Fibroblast of mammary gland (primary cell): Measurements from ENCODE around the gene COLGALT1.

Source experiments
- DNase-seq: peaks from one replicate; pipeline ENCODE4 v3.0.0-alpha.2; 2010; ENCODE audit warnings: low read depth
- H3K4me3 ChIP-seq: 2 replicates; pipeline ENCODE4 v1.5.1; 2011; ENCODE audit warnings: low read depth, mild to moderate bottlenecking, low read length, moderate library complexity; ENCODE audit not compliant: control insufficient read depth
- CTCF ChIP-seq: conservative IDR thresholded peaks from 2 replicates; pipeline ENCODE4 v1.5.1; 2011; ENCODE audit warnings: low read depth, low read length, inconsistent platforms; ENCODE audit not compliant: control insufficient read depth, insufficient read depth

Gene COLGALT1

GRCh38 chr19:17541184-17541759 is 14.2 kb upstream of the COLGALT1 start:
- no peak overlapping the region for H3K4me3 ChIP-seq
- DNase-seq: no peak
- no peak for TF ChIP-seq CTCF

DNA sequence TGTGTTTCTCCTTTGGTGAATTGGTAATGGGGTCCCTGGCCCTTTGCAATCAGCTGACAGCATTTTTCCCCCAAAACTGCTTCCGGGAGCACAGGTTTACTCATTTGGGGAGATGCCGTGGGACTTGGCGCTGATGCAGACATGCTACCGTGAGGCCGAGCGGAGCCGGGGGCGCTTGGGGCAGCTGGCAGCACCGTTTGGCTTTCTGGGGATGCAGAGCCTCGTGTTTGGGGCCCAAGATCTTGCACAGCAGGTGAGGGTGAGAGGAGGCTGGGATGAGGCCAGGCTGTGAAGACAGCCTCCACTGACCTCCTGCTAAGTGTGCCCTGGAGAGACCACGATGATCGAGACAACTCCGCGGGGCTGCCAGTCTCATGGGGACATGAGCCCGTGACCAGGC is 13.4 kb upstream of the COLGALT1 start:
- no peak overlapping the region for H3K4me3 ChIP-seq
- no peak for TF ChIP-seq CTCF
- no peak for DNase-seq

DNA sequence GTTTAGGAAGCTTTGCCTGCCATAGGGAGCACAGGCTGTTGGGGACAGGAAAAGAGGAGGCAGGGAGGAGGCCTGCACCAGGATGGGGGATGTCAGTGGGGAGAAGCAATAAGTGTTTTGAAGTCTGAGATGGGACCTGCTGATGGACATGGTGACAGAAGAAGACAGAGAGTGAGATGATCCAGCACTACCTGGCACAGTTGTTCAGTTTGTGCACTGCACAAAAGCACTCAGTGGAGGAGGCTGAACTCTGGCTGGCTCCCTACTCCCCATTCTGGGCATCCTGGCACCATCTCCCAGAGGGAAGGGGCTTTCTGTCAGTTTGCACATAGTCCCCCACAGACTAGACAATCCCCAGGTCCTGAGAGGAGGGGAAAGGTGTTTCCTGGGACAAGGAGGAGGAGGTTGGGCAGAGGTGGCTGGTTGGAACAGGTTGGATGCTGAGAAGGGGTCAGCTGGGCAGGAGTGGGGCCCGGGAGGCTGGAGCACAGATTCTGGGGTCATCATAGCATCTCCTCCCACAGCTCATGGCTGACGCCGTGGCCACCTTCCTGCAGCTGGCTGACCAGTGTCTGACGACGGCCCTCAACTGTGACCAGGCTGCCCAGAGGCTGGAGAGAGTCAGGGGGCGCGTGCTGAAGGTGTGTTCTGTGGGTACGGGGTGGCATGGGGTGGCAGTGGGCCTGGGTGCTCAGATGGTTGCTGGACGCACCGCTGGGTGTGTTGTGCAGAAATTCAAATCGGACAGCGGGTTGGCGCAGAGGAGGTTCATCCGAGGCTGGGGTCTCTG is 12.5 kb upstream of the COLGALT1 start:
- no peak for DNase-seq
- no peak overlapping the region for H3K4me3 ChIP-seq
- TF ChIP-seq CTCF: no peak

- H3K4me3 ChIP-seq: no peak overlapping the region
- TF ChIP-seq CTCF: no peak
- DNase-seq: no peak
These were observed 11.5 kb upstream of the COLGALT1 start for GRCh38 chr19:17543986-17544385.

GRCh38 chr19:17544418-17544817 is 11.0 kb upstream of the COLGALT1 start:
- no peak for DNase-seq
- H3K4me3 ChIP-seq: no peak overlapping the region
- no peak for TF ChIP-seq CTCF

DNA sequence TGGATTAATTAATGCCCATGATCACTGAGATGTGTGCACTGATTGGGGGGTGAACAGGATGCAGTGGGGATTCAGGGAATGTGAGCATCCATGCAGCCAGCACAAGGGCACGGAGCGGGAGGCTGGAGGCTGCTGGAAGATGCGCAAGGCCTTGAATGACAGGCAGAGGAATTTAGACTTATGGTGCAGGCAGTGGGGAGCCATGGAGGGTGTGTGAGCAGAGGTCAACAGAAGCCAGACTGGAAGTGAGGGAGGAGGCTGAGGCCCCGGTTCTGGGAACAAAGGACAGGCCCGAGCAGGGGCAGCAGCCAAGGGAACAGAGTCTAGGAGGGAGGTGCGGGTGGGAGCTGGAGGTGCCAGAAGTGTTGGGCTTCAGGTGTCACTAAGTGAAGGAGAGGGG is 7.3 kb upstream of the COLGALT1 start:
- TF ChIP-seq CTCF: no peak
- no peak overlapping the region for H3K4me3 ChIP-seq
- DNase-seq: no peak
